Measurements from ENCODE around the gene LINS1.

GRCh38 chr15:100569391-100569790, 32.6 kb downstream of the LINS1 start:
- TF ChIP-seq, protein P1, sequence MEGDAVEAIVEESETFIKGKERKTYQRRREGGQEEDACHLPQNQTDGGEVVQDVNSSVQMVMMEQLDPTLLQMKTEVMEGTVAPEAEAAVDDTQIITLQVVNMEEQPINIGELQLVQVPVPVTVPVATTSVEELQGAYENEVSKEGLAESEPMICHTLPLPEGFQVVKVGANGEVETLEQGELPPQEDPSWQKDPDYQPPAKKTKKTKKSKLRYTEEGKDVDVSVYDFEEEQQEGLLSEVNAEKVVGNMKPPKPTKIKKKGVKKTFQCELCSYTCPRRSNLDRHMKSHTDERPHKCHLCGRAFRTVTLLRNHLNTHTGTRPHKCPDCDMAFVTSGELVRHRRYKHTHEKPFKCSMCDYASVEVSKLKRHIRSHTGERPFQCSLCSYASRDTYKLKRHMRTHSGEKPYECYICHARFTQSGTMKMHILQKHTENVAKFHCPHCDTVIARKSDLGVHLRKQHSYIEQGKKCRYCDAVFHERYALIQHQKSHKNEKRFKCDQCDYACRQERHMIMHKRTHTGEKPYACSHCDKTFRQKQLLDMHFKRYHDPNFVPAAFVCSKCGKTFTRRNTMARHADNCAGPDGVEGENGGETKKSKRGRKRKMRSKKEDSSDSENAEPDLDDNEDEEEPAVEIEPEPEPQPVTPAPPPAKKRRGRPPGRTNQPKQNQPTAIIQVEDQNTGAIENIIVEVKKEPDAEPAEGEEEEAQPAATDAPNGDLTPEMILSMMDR (conservative IDR thresholded peaks at IDR 0.05), result no peak
- no peak for TF ChIP-seq ZFX (IDR thresholded peaks at IDR 0.05)

Data from C4-2B (cell line).